Myocyte (in vitro differentiated cells): ENCODE results near the gene PHF19. TPM values are rescaled to one million over a fixed set of nuclear protein-coding genes. Genes with fewer than 3 reads are reported as not detected.

Experiments
- DNase-seq: peaks from one replicate; pipeline ENCODE4 v3.0.0-alpha.2; 2012; ENCODE audit warnings: low read depth
- total RNA-seq: library from RNA; depleted of rRNA; stranded (reverse); fragments of >200 nt; gene quantifications from 2 replicates; pipeline ENCODE4 v1.2.3, GENCODE V29; 2014

Gene PHF19
- total RNA-seq, 1 donor from 2014 or later = 15.3 TPM

- no peak for DNase-seq
Observed at GRCh38 chr9:120914396-120914795, 37.4 kb upstream of the PHF19 start.

GRCh38 chr9:120913647-120914264 is 36.8 kb upstream of the PHF19 start:
- DNase-seq = no peak

- no peak for DNase-seq
Observed at GRCh38 chr9:120912958-120913646, 36.1 kb upstream of the PHF19 start.

GRCh38 chr9:120911295-120911837 is 34.4 kb upstream of the PHF19 start:
- DNase-seq = no peak

- DNase-seq = no peak
Observed at GRCh38 chr9:120910643-120911042, 33.7 kb upstream of the PHF19 start.

GRCh38 chr9:120909904-120910303 is 32.9 kb upstream of the PHF19 start:
- DNase-seq = no peak

GRCh38 chr9:120905315-120906164 is 28.6 kb upstream of the PHF19 start:
- no peak for DNase-seq

- DNase-seq = no peak
Observed at GRCh38 chr9:120904978-120905301, 28.0 kb upstream of the PHF19 start.

- DNase-seq = no peak
Observed at GRCh38 chr9:120904061-120904977, 27.3 kb upstream of the PHF19 start.

GRCh38 chr9:120902569-120903535 is 25.9 kb upstream of the PHF19 start:
- no peak for DNase-seq

GRCh38 chr9:120901755-120902568 is 25.0 kb upstream of the PHF19 start:
- DNase-seq = no peak

GRCh38 chr9:120900824-120901223 is 23.8 kb upstream of the PHF19 start:
- no peak for DNase-seq

GRCh38 chr9:120899490-120900068 is 22.6 kb upstream of the PHF19 start:
- no peak for DNase-seq

GRCh38 chr9:120898396-120898795 is 21.4 kb upstream of the PHF19 start:
- no peak for DNase-seq

- DNase-seq = no peak
Observed at GRCh38 chr9:120895951-120896350, 19.0 kb upstream of the PHF19 start.

- DNase-seq = no peak
Observed at GRCh38 chr9:120894321-120895148, 17.5 kb upstream of the PHF19 start.

- DNase-seq = no peak
Observed at GRCh38 chr9:120893611-120894307, 16.8 kb upstream of the PHF19 start.
